Endodermal cell (in vitro differentiated cells): ENCODE data around the gene GALNT18. TPM values are rescaled to one million over a fixed set of nuclear protein-coding genes. Genes with fewer than 3 reads are reported as not detected.

ENCODE experiments used
- DNase-seq: peaks from one replicate; pipeline ENCODE4 v3.0.0-alpha.2; 2017
- H3K27ac ChIP-seq: 2 replicates; pipeline ENCODE4 v1.5.1; 2013; ENCODE audit warnings: mild to moderate bottlenecking, low read depth, low read length, moderate library complexity
- H3K27me3 ChIP-seq: 2 replicates; pipeline ENCODE4 v1.6.1; 2013; ENCODE audit warnings: mild to moderate bottlenecking, low read length, moderate library complexity; ENCODE audit not compliant: insufficient read depth, control insufficient read depth, poor library complexity, severe bottlenecking
- H3K36me3 ChIP-seq: 2 replicates; pipeline ENCODE4 v1.7.0; 2013; ENCODE audit warnings: mild to moderate bottlenecking, low read length, moderate library complexity; ENCODE audit not compliant: control insufficient read depth, insufficient read depth
- H3K4me1 ChIP-seq: one replicate; pipeline ENCODE4 v1.7.0; 2013; ENCODE audit warnings: low read length; ENCODE audit not compliant: control insufficient read depth, insufficient read depth
- H3K4me3 ChIP-seq: 2 replicates; pipeline ENCODE4 v1.5.1; 2013; ENCODE audit warnings: mild to moderate bottlenecking, low read length, moderate library complexity
- H3K9ac ChIP-seq: 2 replicates; pipeline ENCODE4 v1.6.1; 2013; ENCODE audit warnings: mild to moderate bottlenecking, low read length, moderate library complexity; ENCODE audit not compliant: poor library complexity, severe bottlenecking; ENCODE audit errors: extremely low read depth
- H3K9me3 ChIP-seq: 2 replicates; pipeline ENCODE4 v1.6.1; 2013; ENCODE audit warnings: mild to moderate bottlenecking, low read length, moderate library complexity; ENCODE audit not compliant: control insufficient read depth
- H3K27ac Mint-ChIP-seq: 2 replicates; pipeline ENCODE4 v1.8.0; 2020; ENCODE audit warnings: mixed read lengths
- H3K27me3 Mint-ChIP-seq: 2 replicates; pipeline ENCODE4 v1.8.0; 2021; ENCODE audit warnings: mild to moderate bottlenecking, mixed read lengths; ENCODE audit not compliant: insufficient read depth
- H3K36me3 Mint-ChIP-seq: 2 replicates; pipeline ENCODE4 v1.8.0; 2020; ENCODE audit warnings: low read depth, mixed read lengths
- H3K4me1 Mint-ChIP-seq: 2 replicates; pipeline ENCODE4 v1.8.0; 2020; ENCODE audit warnings: mixed read lengths
- H3K4me3 Mint-ChIP-seq: 2 replicates; pipeline ENCODE4 v1.8.0; 2020; ENCODE audit warnings: mild to moderate bottlenecking, moderate library complexity, mixed read lengths
- H3K9me3 Mint-ChIP-seq: 2 replicates; pipeline ENCODE4 v1.8.0; 2020; ENCODE audit warnings: mild to moderate bottlenecking, mixed read lengths
- WGBS, 2 experiments: methylation state at CpG; one replicate each; pipeline versions ENCODE4 v1.1.5 to v1.1.7; 2013; ENCODE audit warnings: missing lambda C conversion rate in 2 of 2, mixed read lengths in 1 of 2; ENCODE audit not compliant: insufficient coverage in 1 of 2, insufficient read length in 1 of 2; 5-methylcytosine and 5-hydroxymethylcytosine counted together
- total RNA-seq, 2 donors: library from RNA; stranded (reverse); fragmentation: NEBNext Ultra II Directional in 1 of 2; extraction: Animal tissue kit (Norgen Biotek cat#: 25700) in 1 of 2; gene quantifications; 2 replicates in 1 of 2; 3 replicates in 1 of 2; pipeline ENCODE4 v1.2.1, GENCODE V29; 2021
- TF ChIP-seq, protein P1 (sequence below): fragments of 200-600 bp; sonication (generic); conservative IDR thresholded peaks from 2 replicates; pipeline ENCODE4 v1.5.0; 2021; ENCODE audit warnings: antibody characterized with exemption, mild to moderate bottlenecking

Gene GALNT18
- total RNA-seq, 2 donors from 2014 or later: 5.1 to 9.9 TPM

- Histone ChIP-seq H3K9ac (no peak overlapping the region), H3K4me1 (peaks cover 10% of the 10 kb centered on the region), H3K27ac (no peak overlapping the region), H3K4me3 (no peak overlapping the region), H3K36me3 (no peaks in the 10 kb centered on the region), H3K27me3 (no peaks in the 10 kb centered on the region), H3K9me3 (no peaks in the 10 kb centered on the region)
- H3K4me1 Mint-ChIP-seq: peaks cover 5% of the 10 kb centered on the region
- 88 to 95% methylated on average over 10 to 12 of the region's 12 CpGs for WGBS, 2 experiments
- H3K36me3 Mint-ChIP-seq: no peaks in the 10 kb centered on the region
- no peaks in the 10 kb centered on the region for H3K9me3 Mint-ChIP-seq
- no peaks in the 10 kb centered on the region for H3K27me3 Mint-ChIP-seq
- H3K27ac Mint-ChIP-seq: no peak overlapping the region
- no peak for DNase-seq
- TF ChIP-seq, protein P1, sequence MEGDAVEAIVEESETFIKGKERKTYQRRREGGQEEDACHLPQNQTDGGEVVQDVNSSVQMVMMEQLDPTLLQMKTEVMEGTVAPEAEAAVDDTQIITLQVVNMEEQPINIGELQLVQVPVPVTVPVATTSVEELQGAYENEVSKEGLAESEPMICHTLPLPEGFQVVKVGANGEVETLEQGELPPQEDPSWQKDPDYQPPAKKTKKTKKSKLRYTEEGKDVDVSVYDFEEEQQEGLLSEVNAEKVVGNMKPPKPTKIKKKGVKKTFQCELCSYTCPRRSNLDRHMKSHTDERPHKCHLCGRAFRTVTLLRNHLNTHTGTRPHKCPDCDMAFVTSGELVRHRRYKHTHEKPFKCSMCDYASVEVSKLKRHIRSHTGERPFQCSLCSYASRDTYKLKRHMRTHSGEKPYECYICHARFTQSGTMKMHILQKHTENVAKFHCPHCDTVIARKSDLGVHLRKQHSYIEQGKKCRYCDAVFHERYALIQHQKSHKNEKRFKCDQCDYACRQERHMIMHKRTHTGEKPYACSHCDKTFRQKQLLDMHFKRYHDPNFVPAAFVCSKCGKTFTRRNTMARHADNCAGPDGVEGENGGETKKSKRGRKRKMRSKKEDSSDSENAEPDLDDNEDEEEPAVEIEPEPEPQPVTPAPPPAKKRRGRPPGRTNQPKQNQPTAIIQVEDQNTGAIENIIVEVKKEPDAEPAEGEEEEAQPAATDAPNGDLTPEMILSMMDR: no peak
- H3K4me3 Mint-ChIP-seq: no peak overlapping the region
Measured at GRCh38 chr11:11538277-11538960, 83.4 kb downstream of the GALNT18 start.

GRCh38 chr11:11537871-11538270, 83.9 kb downstream of the GALNT18 start:
- H3K36me3 Mint-ChIP-seq: no peaks in the 10 kb centered on the region
- H3K4me1 Mint-ChIP-seq: peaks cover 5% of the 10 kb centered on the region
- Histone ChIP-seq H3K36me3 (no peaks in the 10 kb centered on the region), H3K9ac (no peak overlapping the region), H3K4me3 (no peak overlapping the region), H3K4me1 (peaks cover 10% of the 10 kb centered on the region), H3K27me3 (no peaks in the 10 kb centered on the region), H3K27ac (no peak overlapping the region), H3K9me3 (no peaks in the 10 kb centered on the region)
- TF ChIP-seq, protein P1: no peak
- DNase-seq: no peak
- H3K27ac Mint-ChIP-seq: no peak overlapping the region
- H3K27me3 Mint-ChIP-seq: no peaks in the 10 kb centered on the region
- H3K9me3 Mint-ChIP-seq: no peaks in the 10 kb centered on the region
- no peak overlapping the region for H3K4me3 Mint-ChIP-seq
- WGBS, 2 experiments: 93 to 95% methylated on average over 4 to 5 of the region's 5 CpGs

GRCh38 chr11:11537372-11537771, 84.4 kb downstream of the GALNT18 start:
- no peak overlapping the region for H3K4me3 Mint-ChIP-seq
- TF ChIP-seq, protein P1: no peak
- WGBS, 2 experiments: 61 to 62% methylated on average over 2 of the region's 2 CpGs
- no peak overlapping the region for H3K27ac Mint-ChIP-seq
- no peak for DNase-seq
- Histone ChIP-seq H3K4me1 (peaks cover 10% of the 10 kb centered on the region), H3K36me3 (no peaks in the 10 kb centered on the region), H3K9ac (no peak overlapping the region), H3K27me3 (no peaks in the 10 kb centered on the region), H3K9me3 (no peaks in the 10 kb centered on the region), H3K27ac (no peak overlapping the region), H3K4me3 (no peak overlapping the region)
- peaks cover 5% of the 10 kb centered on the region for H3K4me1 Mint-ChIP-seq
- no peaks in the 10 kb centered on the region for H3K27me3 Mint-ChIP-seq
- no peaks in the 10 kb centered on the region for H3K9me3 Mint-ChIP-seq
- H3K36me3 Mint-ChIP-seq: no peaks in the 10 kb centered on the region
